Activated CD4-positive, alpha-beta T cell treated with anti-CD3 and anti-CD28 coated beads, Interleukin-10, Interleukin-2, amounts not matched to agents 100 ng/mL and 50 ng/mL, durations not matched to agents 16 hours and 8 hours (primary cell): ENCODE measurements around the gene FBXO2.

Experiments
- DNase-seq: peaks from one replicate; pipeline ENCODE4 v3.0.0-alpha.2; 2020

The FBXO2 gene

GRCh38 chr1:11654137-11654938 lies at the start of gene FBXO2, which contains the start of gene FBXO44:
Gene FBXO2 (minus strand): TSS chr1:11654429. CDS start chr1:11654340, 89 bp downstream.
Gene FBXO44 (plus strand): TSS chr1:11654877. CDS start chr1:11655836, 959 bp downstream.
- DNase-seq, result peak; percentile 41

- DNase-seq, result no peak
These were observed 49.3 kb upstream of the FBXO2 start for GRCh38 chr1:11703357-11704193.

GRCh38 chr1:11701981-11702803 lies 48.0 kb upstream of the FBXO2 start:
- DNase-seq, result no peak

- no peak for DNase-seq
These were observed 47.3 kb upstream of the FBXO2 start for GRCh38 chr1:11701551-11701961.

- no peak for DNase-seq
These were observed 46.6 kb upstream of the FBXO2 start for GRCh38 chr1:11700601-11701467.

- no peak for DNase-seq
These were observed 43.6 kb upstream of the FBXO2 start for GRCh38 chr1:11697893-11698210.

- no peak for DNase-seq
These were observed 43.1 kb upstream of the FBXO2 start for GRCh38 chr1:11697188-11697892.

- no peak for DNase-seq
These were observed 41.6 kb upstream of the FBXO2 start for GRCh38 chr1:11695861-11696260.

- no peak for DNase-seq
These were observed 39.7 kb upstream of the FBXO2 start for GRCh38 chr1:11693917-11694316.

- peak; percentile 66 for DNase-seq
These were observed 38.9 kb upstream of the FBXO2 start for GRCh38 chr1:11693024-11693590.

GRCh38 chr1:11691928-11692711 lies 37.9 kb upstream of the FBXO2 start:
- no peak for DNase-seq

- DNase-seq, result no peak
These were observed 37.2 kb upstream of the FBXO2 start, which contains the start of gene DRAXIN for GRCh38 chr1:11691302-11691914. Gene DRAXIN (plus strand): TSS chr1:11691710. CDS start chr1:11706259, 14,549 bp downstream.

- no peak for DNase-seq
These were observed 36.4 kb upstream of the FBXO2 start for GRCh38 chr1:11690397-11691301.

- no peak for DNase-seq
These were observed 34.3 kb upstream of the FBXO2 start for GRCh38 chr1:11688506-11688905.

- DNase-seq, result no peak
These were observed 31.1 kb upstream of the FBXO2 start for GRCh38 chr1:11685210-11685752.

GRCh38 chr1:11684070-11684469 lies 29.8 kb upstream of the FBXO2 start:
- no peak for DNase-seq

- DNase-seq, result no peak
These were observed 28.6 kb upstream of the FBXO2 start for GRCh38 chr1:11682799-11683198.

GRCh38 chr1:11682287-11682771 lies 28.1 kb upstream of the FBXO2 start:
- no peak for DNase-seq
